ENCODE results near the gene MCM8.

- no peak for TF ChIP-seq ZBTB11 (CRISPR knock-in tag; IDR thresholded peaks at IDR 0.05)
- no peak for TF ChIP-seq HNRNPK (IDR thresholded peaks at IDR 0.05; ENCODE audit: low read depth, low read length, poor library complexity, severe bottlenecking)
- TF ChIP-seq NRF1 (conservative IDR thresholded peaks at IDR 0.05 in 1 of 2, IDR thresholded peaks at IDR 0.05 in 1 of 2), result no peak
- no peak for TF ChIP-seq CEBPG (CRISPR knock-in tag; IDR thresholded peaks at IDR 0.05)
- TF ChIP-seq CEBPG (tag; conservative IDR thresholded peaks at IDR 0.05 in 1 of 2, IDR thresholded peaks at IDR 0.05 in 1 of 2), result no peak
- no peak for TF ChIP-seq HINFP (tag; conservative IDR thresholded peaks at IDR 0.05; ENCODE audit: low read depth)
- no peak for TF ChIP-seq FOXJ3 (CRISPR knock-in tag; IDR thresholded peaks at IDR 0.05)
- TF ChIP-seq, protein P1, sequence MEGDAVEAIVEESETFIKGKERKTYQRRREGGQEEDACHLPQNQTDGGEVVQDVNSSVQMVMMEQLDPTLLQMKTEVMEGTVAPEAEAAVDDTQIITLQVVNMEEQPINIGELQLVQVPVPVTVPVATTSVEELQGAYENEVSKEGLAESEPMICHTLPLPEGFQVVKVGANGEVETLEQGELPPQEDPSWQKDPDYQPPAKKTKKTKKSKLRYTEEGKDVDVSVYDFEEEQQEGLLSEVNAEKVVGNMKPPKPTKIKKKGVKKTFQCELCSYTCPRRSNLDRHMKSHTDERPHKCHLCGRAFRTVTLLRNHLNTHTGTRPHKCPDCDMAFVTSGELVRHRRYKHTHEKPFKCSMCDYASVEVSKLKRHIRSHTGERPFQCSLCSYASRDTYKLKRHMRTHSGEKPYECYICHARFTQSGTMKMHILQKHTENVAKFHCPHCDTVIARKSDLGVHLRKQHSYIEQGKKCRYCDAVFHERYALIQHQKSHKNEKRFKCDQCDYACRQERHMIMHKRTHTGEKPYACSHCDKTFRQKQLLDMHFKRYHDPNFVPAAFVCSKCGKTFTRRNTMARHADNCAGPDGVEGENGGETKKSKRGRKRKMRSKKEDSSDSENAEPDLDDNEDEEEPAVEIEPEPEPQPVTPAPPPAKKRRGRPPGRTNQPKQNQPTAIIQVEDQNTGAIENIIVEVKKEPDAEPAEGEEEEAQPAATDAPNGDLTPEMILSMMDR (IDR thresholded peaks at IDR 0.05 in 2 of 3, conservative IDR thresholded peaks at IDR 0.05 in 1 of 3; ENCODE audit: insufficient read depth in 2 of 3, low read depth in 1 of 3, low read length in 3 of 3), result no peak
- TF ChIP-seq MTA3 (IDR thresholded peaks at IDR 0.05; ENCODE audit: borderline replicate concordance), result no peak
- no peak for TF ChIP-seq ARID3B (CRISPR knock-in tag; IDR thresholded peaks at IDR 0.05; ENCODE audit: borderline replicate concordance)
- no peak for TF ChIP-seq STAT6 (CRISPR knock-in tag; IDR thresholded peaks at IDR 0.05)
- TF ChIP-seq ZC3H11A (IDR thresholded peaks at IDR 0.05; ENCODE audit: low read depth, low read length), result no peak
These were observed 49.5 kb upstream of the MCM8 start for GRCh38 chr20:5900908-5901307.
